HepG2 (cell line): ENCODE results near the gene LRRC25. TPM values are rescaled to one million over a fixed set of nuclear protein-coding genes. Genes with fewer than 3 reads are reported as not detected.
A peak's percentile ranks its signal among the peaks of the same experiment; 100 is the strongest.

Source experiments
- DBP ChIP-seq: sonication (generic); formaldehyde crosslinking; IDR thresholded peaks from 2 replicates; pipeline ENCODE4 v1.4.0; 2020; ENCODE audit warnings: missing genetic modification reagents; ENCODE audit errors: not compliant biosample characterization
- HMG20B ChIP-seq: conservative IDR thresholded peaks from 2 replicates; pipeline ENCODE4 v1.6.1; 2016; ENCODE audit warnings: missing genetic modification reagents, missing compliant biosample characterization
- HNF1A ChIP-seq, 2 experiments: sonication (generic) in 1 of 2; formaldehyde crosslinking in 1 of 2; IDR thresholded peaks; 2 replicates each; pipeline versions ENCODE4 v1.4.0 to v1.6.1; 2016 to 2020; ENCODE audit warnings: borderline replicate concordance in 1 of 2, low read depth in 1 of 2, mild to moderate bottlenecking in 1 of 2, missing genetic modification reagents in 1 of 2
- MED13 ChIP-seq: sonication (generic); formaldehyde crosslinking; IDR thresholded peaks from 2 replicates; pipeline ENCODE4 v1.5.0; 2020; ENCODE audit warnings: missing genetic modification reagents
- NR2F1 ChIP-seq, 2 experiments: fragments of 450-650 bp in 1 of 2; formaldehyde crosslinking in 1 of 2; IDR thresholded peaks; 2 replicates each; pipeline versions ENCODE4 v1.5.0 to v1.6.1; 2016 to 2020; ENCODE audit warnings: mild to moderate bottlenecking in 1 of 2, missing compliant biosample characterization in 1 of 2, missing genetic modification reagents in 1 of 2, moderate library complexity in 1 of 2
- SNAI1 ChIP-seq: sonication (generic); formaldehyde crosslinking; IDR thresholded peaks from 2 replicates; pipeline ENCODE4 v1.5.0; 2020; ENCODE audit warnings: mild to moderate bottlenecking, missing genetic modification reagents, borderline replicate concordance
- polyA plus RNA-seq, 8 experiments: library from polyadenylated mRNA; depleted of rRNA in 3 of 8; stranded (reverse) in 7 of 8; unstranded in 1 of 8; fragments of >200 nt; fragmentation: Illumina TruSeq in 4 of 8; extraction: Trizol in 4 of 8; gene quantifications; 2 replicates each; pipeline versions ENCODE4 v1.2.1 to v1.2.3, GENCODE V29; 2011 to 2016; ENCODE audit warnings: low read depth in 4 of 8, missing spikeins in 1 of 8, mixed read lengths in 1 of 8; ENCODE audit not compliant: insufficient read depth in 1 of 8
- total RNA-seq, 5 experiments: library from RNA; depleted of rRNA; stranded (reverse); fragments of >200 nt; fragmentation: Illumina TruSeq; extraction: Trizol; gene quantifications; 2 replicates each; pipeline ENCODE4 v1.2.3, GENCODE V29; 2016; ENCODE audit warnings: low read depth in 1 of 5
- TF ChIP-seq, protein P1 (sequence below): IDR thresholded peaks from 2 replicates; pipeline ENCODE4 v1.4.0; 2020; ENCODE audit warnings: mild to moderate bottlenecking, missing genetic modification reagents
- TF ChIP-seq, protein P2 (sequence below): sonication (generic); formaldehyde crosslinking; IDR thresholded peaks from 2 replicates; pipeline ENCODE4 v1.4.0; 2020; ENCODE audit warnings: missing genetic modification reagents
- TF ChIP-seq, protein P3 (sequence below): sonication (generic); formaldehyde crosslinking; IDR thresholded peaks from 2 replicates; pipeline ENCODE4 v1.4.0; 2020; ENCODE audit warnings: missing genetic modification reagents

LRRC25 gene
- total and polyA plus RNA-seq, 2 of the 13 experiments (the other 11 are each of a cell fraction or from before 2014, with no cell fraction given) = 0.13 to 0.53 TPM

DNA sequence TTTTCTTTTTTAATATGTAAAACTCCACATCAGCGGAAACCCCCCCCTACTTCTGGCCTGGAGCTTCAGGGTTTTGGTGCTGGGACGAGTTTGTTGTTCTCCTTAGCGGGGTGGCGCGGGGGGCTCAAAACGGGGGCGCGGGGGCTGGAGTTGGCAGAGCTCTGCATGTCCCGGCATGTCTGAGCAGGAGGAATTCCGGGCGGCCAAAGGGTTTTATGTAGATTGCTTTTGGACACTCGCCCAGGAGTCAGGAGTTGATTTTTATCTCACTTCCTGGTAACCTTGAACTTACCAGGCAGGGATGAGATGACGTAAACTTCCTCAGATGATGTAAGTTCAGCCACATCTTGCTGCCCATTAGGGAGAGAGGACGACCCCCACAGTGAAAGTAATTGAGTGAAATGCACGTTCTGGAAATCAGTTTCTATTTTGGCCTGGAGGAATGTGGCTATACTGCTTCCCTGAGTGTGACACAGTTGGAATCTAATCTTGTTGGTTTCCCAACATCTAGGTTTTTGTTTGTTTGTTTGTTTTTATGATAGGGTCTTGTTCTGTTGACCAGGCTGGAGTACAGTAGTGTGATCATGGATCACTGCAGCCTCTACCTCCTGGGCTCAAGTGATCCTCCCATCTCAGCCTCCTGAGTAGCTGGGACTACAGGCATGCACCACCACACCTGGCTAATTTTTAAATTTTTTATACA is 32.4 kb downstream of the LRRC25 start (continued):
- TF ChIP-seq, protein P1, sequence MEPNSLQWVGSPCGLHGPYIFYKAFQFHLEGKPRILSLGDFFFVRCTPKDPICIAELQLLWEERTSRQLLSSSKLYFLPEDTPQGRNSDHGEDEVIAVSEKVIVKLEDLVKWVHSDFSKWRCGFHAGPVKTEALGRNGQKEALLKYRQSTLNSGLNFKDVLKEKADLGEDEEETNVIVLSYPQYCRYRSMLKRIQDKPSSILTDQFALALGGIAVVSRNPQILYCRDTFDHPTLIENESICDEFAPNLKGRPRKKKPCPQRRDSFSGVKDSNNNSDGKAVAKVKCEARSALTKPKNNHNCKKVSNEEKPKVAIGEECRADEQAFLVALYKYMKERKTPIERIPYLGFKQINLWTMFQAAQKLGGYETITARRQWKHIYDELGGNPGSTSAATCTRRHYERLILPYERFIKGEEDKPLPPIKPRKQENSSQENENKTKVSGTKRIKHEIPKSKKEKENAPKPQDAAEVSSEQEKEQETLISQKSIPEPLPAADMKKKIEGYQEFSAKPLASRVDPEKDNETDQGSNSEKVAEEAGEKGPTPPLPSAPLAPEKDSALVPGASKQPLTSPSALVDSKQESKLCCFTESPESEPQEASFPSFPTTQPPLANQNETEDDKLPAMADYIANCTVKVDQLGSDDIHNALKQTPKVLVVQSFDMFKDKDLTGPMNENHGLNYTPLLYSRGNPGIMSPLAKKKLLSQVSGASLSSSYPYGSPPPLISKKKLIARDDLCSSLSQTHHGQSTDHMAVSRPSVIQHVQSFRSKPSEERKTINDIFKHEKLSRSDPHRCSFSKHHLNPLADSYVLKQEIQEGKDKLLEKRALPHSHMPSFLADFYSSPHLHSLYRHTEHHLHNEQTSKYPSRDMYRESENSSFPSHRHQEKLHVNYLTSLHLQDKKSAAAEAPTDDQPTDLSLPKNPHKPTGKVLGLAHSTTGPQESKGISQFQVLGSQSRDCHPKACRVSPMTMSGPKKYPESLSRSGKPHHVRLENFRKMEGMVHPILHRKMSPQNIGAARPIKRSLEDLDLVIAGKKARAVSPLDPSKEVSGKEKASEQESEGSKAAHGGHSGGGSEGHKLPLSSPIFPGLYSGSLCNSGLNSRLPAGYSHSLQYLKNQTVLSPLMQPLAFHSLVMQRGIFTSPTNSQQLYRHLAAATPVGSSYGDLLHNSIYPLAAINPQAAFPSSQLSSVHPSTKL (CRISPR knock-in tag) = peak; percentile 88
- TF ChIP-seq NR2F1 (CRISPR knock-in tag; IDR thresholded peaks at IDR 0.05) (peak; percentile 38 to 57), MED13 (CRISPR knock-in tag) (peak; percentile 97), DBP (no peak), HMG20B (0 out of 2 replicates have a peak, but pooled peaks have one; percentile 42), SNAI1 (0 out of 2 replicates have a peak, but pooled peaks have one; percentile 47), HNF1A (IDR thresholded peaks at IDR 0.05; ENCODE audit: low read depth) (peak; percentile 59; the same call in 1 of the 2 replicates), HNF1A (CRISPR knock-in tag; IDR thresholded peaks at IDR 0.05; ENCODE audit: borderline replicate concordance) (peak; percentile 84; the same call in 1 of the 2 replicates)
- TF ChIP-seq, protein P2, sequence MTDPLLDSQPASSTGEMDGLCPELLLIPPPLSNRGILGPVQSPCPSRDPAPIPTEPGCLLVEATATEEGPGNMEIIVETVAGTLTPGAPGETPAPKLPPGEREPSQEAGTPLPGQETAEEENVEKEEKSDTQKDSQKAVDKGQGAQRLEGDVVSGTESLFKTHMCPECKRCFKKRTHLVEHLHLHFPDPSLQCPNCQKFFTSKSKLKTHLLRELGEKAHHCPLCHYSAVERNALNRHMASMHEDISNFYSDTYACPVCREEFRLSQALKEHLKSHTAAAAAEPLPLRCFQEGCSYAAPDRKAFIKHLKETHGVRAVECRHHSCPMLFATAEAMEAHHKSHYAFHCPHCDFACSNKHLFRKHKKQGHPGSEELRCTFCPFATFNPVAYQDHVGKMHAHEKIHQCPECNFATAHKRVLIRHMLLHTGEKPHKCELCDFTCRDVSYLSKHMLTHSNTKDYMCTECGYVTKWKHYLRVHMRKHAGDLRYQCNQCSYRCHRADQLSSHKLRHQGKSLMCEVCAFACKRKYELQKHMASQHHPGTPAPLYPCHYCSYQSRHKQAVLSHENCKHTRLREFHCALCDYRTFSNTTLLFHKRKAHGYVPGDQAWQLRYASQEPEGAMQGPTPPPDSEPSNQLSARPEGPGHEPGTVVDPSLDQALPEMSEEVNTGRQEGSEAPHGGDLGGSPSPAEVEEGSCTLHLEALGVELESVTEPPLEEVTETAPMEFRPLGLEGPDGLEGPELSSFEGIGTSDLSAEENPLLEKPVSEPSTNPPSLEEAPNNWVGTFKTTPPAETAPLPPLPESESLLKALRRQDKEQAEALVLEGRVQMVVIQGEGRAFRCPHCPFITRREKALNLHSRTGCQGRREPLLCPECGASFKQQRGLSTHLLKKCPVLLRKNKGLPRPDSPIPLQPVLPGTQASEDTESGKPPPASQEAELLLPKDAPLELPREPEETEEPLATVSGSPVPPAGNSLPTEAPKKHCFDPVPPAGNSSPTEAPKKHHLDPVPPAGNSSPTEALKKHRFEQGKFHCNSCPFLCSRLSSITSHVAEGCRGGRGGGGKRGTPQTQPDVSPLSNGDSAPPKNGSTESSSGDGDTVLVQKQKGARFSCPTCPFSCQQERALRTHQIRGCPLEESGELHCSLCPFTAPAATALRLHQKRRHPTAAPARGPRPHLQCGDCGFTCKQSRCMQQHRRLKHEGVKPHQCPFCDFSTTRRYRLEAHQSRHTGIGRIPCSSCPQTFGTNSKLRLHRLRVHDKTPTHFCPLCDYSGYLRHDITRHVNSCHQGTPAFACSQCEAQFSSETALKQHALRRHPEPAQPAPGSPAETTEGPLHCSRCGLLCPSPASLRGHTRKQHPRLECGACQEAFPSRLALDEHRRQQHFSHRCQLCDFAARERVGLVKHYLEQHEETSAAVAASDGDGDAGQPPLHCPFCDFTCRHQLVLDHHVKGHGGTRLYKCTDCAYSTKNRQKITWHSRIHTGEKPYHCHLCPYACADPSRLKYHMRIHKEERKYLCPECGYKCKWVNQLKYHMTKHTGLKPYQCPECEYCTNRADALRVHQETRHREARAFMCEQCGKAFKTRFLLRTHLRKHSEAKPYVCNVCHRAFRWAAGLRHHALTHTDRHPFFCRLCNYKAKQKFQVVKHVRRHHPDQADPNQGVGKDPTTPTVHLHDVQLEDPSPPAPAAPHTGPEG (CRISPR knock-in tag) = no peak
- TF ChIP-seq, protein P3, sequence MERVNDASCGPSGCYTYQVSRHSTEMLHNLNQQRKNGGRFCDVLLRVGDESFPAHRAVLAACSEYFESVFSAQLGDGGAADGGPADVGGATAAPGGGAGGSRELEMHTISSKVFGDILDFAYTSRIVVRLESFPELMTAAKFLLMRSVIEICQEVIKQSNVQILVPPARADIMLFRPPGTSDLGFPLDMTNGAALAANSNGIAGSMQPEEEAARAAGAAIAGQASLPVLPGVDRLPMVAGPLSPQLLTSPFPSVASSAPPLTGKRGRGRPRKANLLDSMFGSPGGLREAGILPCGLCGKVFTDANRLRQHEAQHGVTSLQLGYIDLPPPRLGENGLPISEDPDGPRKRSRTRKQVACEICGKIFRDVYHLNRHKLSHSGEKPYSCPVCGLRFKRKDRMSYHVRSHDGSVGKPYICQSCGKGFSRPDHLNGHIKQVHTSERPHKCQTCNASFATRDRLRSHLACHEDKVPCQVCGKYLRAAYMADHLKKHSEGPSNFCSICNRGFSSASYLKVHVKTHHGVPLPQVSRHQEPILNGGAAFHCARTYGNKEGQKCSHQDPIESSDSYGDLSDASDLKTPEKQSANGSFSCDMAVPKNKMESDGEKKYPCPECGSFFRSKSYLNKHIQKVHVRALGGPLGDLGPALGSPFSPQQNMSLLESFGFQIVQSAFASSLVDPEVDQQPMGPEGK = peak; percentile 90
